ENCODE measurements around the gene ARAP3.

Gene ARAP3

GRCh38 chr5:141701360-141702119 is 19.5 kb upstream of the ARAP3 start:
- peak; percentile 28 for DNase-seq

- no peak for DNase-seq
Measured at GRCh38 chr5:141697586-141697985, 15.6 kb upstream of the ARAP3 start.

- DNase-seq, result no peak
Measured at GRCh38 chr5:141696431-141696830, 14.4 kb upstream of the ARAP3 start.

- DNase-seq, result no peak
Measured at GRCh38 chr5:141695627-141696215, 13.7 kb upstream of the ARAP3 start.

- no peak for DNase-seq
Measured at GRCh38 chr5:141694479-141694878, 12.4 kb upstream of the ARAP3 start.

GRCh38 chr5:141692919-141693725 is 11.1 kb upstream of the ARAP3 start:
- peak; percentile 86 for DNase-seq

- DNase-seq, result peak; percentile 35
Measured at GRCh38 chr5:141692533-141692888, 10.5 kb upstream of the ARAP3 start.

- DNase-seq, result peak; percentile 92
Measured at GRCh38 chr5:141691867-141692532, 10.0 kb upstream of the ARAP3 start.

GRCh38 chr5:141691286-141691866 is 9.3 kb upstream of the ARAP3 start:
- no peak for DNase-seq

GRCh38 chr5:141686648-141687416 is 4.8 kb upstream of the ARAP3 start:
- no peak for DNase-seq

GRCh38 chr5:141685591-141685990 is 3.6 kb upstream of the ARAP3 start:
- DNase-seq, result no peak

GRCh38 chr5:141683596-141684141 is 1.6 kb upstream of the ARAP3 start:
- DNase-seq, result no peak

- DNase-seq, result no peak
Measured at GRCh38 chr5:141681295-141681694, 735 bp downstream of the ARAP3 start.

- DNase-seq, result no peak
Measured at GRCh38 chr5:141680751-141681201, 1.3 kb downstream of the ARAP3 start.

GRCh38 chr5:141680178-141680577 is 1.9 kb downstream of the ARAP3 start:
- DNase-seq, result no peak

- DNase-seq, result no peak
Measured at GRCh38 chr5:141677415-141677814, 4.6 kb downstream of the ARAP3 start.

GRCh38 chr5:141675672-141676071 is 6.4 kb downstream of the ARAP3 start:
- no peak for DNase-seq

- no peak for DNase-seq
Measured at GRCh38 chr5:141674747-141675146, 7.3 kb downstream of the ARAP3 start.

GRCh38 chr5:141672841-141673813 is 8.9 kb downstream of the ARAP3 start:
- DNase-seq, result no peak

- no peak for DNase-seq
Measured at GRCh38 chr5:141672071-141672840, 9.8 kb downstream of the ARAP3 start.

Measured in activated CD4-positive, alpha-beta T cell treated with anti-CD3 and anti-CD28 coated beads for 48 hours (primary cell).